Mesendoderm (in vitro differentiated cells): ENCODE data around the gene RABEP2.

ENCODE experiments used
- DNase-seq: peaks from one replicate; pipeline ENCODE4 v3.0.0; 2013
- H2AK5ac ChIP-seq: 2 replicates; pipeline ENCODE4 v1.6.1; 2013; ENCODE audit warnings: low read length, inconsistent platforms
- H2BK120ac ChIP-seq: 2 replicates; pipeline ENCODE4 v1.6.1; 2013; ENCODE audit warnings: low read depth, mild to moderate bottlenecking, low read length, moderate library complexity, mixed read lengths
- H2BK15ac ChIP-seq: replicated peaks from 2 replicates; pipeline ENCODE4 v1.6.1; 2013; ENCODE audit warnings: low read depth, mild to moderate bottlenecking, moderate library complexity
- H2BK5ac ChIP-seq: 2 replicates; pipeline ENCODE4 v1.6.1; 2013; ENCODE audit warnings: low read length, inconsistent platforms
- H3K18ac ChIP-seq: 2 replicates; pipeline ENCODE4 v1.6.1; 2013; ENCODE audit warnings: mild to moderate bottlenecking, low read length, mixed read lengths
- H3K23ac ChIP-seq: one replicate; pipeline ENCODE4 v1.6.1; 2013; ENCODE audit warnings: low read length
- H3K27ac ChIP-seq: 2 replicates; pipeline ENCODE4 v1.5.1; 2013; ENCODE audit warnings: low read depth, mild to moderate bottlenecking, inconsistent platforms, low read length, moderate library complexity
- H3K27me3 ChIP-seq: 2 replicates; pipeline ENCODE4 v1.6.1; 2013; ENCODE audit warnings: low read length, control low read depth, mild to moderate bottlenecking, inconsistent platforms; ENCODE audit not compliant: insufficient read depth, poor library complexity
- H3K36me3 ChIP-seq: 2 replicates; pipeline ENCODE4 v1.6.1; 2013; ENCODE audit warnings: low read length, inconsistent platforms; ENCODE audit not compliant: control insufficient read depth, insufficient read depth
- H3K4ac ChIP-seq: one replicate; pipeline ENCODE4 v1.6.1; 2013; ENCODE audit warnings: low read depth, mild to moderate bottlenecking, low read length, moderate library complexity
- H3K4me1 ChIP-seq: 2 replicates; pipeline ENCODE4 v1.6.1; 2013; ENCODE audit warnings: low read depth, low read length, inconsistent platforms; ENCODE audit not compliant: control insufficient read depth
- H3K4me2 ChIP-seq: 2 replicates; pipeline ENCODE4 v1.6.1; 2013; ENCODE audit warnings: low read length
- H3K4me3 ChIP-seq: 2 replicates; pipeline ENCODE4 v1.5.1; 2013; ENCODE audit warnings: mild to moderate bottlenecking, low read length
- H3K56ac ChIP-seq: one replicate; pipeline ENCODE4 v1.6.1; 2013; ENCODE audit warnings: low read length
- H3K79me1 ChIP-seq: 2 replicates; pipeline ENCODE4 v1.6.1; 2013; ENCODE audit warnings: low read length, inconsistent platforms
- H3K79me2 ChIP-seq: 2 replicates; pipeline ENCODE4 v1.6.1; 2013; ENCODE audit warnings: mild to moderate bottlenecking, low read length; ENCODE audit not compliant: control insufficient read depth, insufficient read depth
- H3K9ac ChIP-seq: 2 replicates; pipeline ENCODE4 v1.6.1; 2013; ENCODE audit warnings: low read length, inconsistent platforms
- H4K5ac ChIP-seq: one replicate; pipeline ENCODE4 v1.6.1; 2013; ENCODE audit warnings: low read length
- H4K8ac ChIP-seq: one replicate; pipeline ENCODE4 v1.6.1; 2013; ENCODE audit warnings: low read depth, mild to moderate bottlenecking, control low read depth, low read length, moderate library complexity
- WGBS: extraction: QIAGEN DNeasy Blood & Tissue Kit; methylation state at CpG from one replicate; pipeline ENCODE4 v1.1.7; 2013; ENCODE audit warnings: low lambda C conversion rate, missing lambda C conversion rate; ENCODE audit not compliant: insufficient coverage; ENCODE audit errors: extremely low coverage; 5-methylcytosine and 5-hydroxymethylcytosine counted together

The RABEP2 gene

DNA sequence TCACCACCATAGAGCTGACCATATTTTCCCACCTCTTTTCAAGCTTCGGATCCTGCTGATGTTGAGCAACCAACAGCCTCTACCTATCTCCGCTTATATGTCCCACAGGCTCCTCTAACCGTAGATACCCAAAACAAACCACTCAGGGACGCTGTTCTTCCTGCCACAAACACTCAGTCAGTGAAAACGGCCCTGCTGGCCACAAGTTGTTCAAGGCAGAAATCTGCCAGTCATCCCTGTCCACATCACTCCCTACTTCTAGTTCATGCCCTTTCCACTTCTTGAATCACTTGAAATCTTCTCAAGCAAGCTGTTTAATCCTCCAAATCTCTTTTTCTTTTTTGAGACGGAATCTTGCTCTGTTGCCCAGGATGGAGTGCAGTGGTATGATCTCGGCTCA is 7.9 kb downstream of the RABEP2 start:
- H3K79me2 ChIP-seq, result no peaks in the 10 kb centered on the region
- no peak for DNase-seq
- no peaks in the 10 kb centered on the region for H3K4me1 ChIP-seq
- no peaks in the 10 kb centered on the region for H3K79me1 ChIP-seq
- H3K27ac ChIP-seq, result no peak overlapping the region
- H4K5ac ChIP-seq, result no peak overlapping the region
- no peaks in the 10 kb centered on the region for H3K36me3 ChIP-seq
- no peak overlapping the region for H3K4me3 ChIP-seq
- no peak overlapping the region for H3K23ac ChIP-seq
- no peak overlapping the region for H3K56ac ChIP-seq
- H4K8ac ChIP-seq, result no peak overlapping the region
- no peak overlapping the region for H3K4me2 ChIP-seq
- H2BK5ac ChIP-seq, result no peak overlapping the region
- H3K18ac ChIP-seq, result no peak overlapping the region
- H2BK120ac ChIP-seq, result no peak overlapping the region
- H3K9ac ChIP-seq, result no peak overlapping the region
- no peak overlapping the region for H2BK15ac ChIP-seq
- H3K4ac ChIP-seq, result no peak overlapping the region
- H3K27me3 ChIP-seq, result no peaks in the 10 kb centered on the region
- WGBS, result no CpG with 5 or more reads among the region's 7 CpGs
- no peak overlapping the region for H2AK5ac ChIP-seq

DNA sequence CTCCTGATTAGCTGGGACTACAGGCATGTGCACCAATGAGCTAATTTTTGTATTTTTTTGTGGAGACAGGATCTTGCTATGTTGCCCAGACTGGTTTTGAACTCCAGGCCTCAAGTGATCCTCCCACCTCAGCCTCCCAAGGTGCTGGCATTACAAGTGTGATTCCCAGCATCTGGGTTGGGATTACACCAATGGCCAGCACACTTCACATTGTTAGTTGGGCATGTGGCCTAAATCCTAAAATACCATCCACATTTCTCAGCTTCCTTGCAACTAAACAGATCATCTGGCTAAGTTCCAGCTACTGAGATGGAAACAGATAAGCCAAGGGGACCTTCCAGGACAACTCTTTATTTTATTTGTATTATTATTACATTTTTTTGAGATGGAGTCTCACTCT is 9.9 kb downstream of the RABEP2 start:
- Histone ChIP-seq H3K27me3 (no peaks in the 10 kb centered on the region), H3K36me3 (no peaks in the 10 kb centered on the region), H4K5ac (no peak overlapping the region), H3K4me2 (no peak overlapping the region), H2BK15ac (no peak overlapping the region), H3K23ac (no peak overlapping the region), H3K4me1 (no peaks in the 10 kb centered on the region), H4K8ac (no peak overlapping the region), H3K27ac (no peak overlapping the region), H3K79me2 (no peaks in the 10 kb centered on the region), H3K4me3 (no peak overlapping the region), H2AK5ac (no peak overlapping the region), H3K4ac (no peak overlapping the region), H3K56ac (no peak overlapping the region), H2BK120ac (no peak overlapping the region), H3K18ac (no peak overlapping the region), H2BK5ac (no peak overlapping the region), H3K79me1 (no peaks in the 10 kb centered on the region), H3K9ac (no peak overlapping the region)
- DNase-seq, result no peak

GRCh38 chr16:28913946-28914724 is 10.9 kb downstream of the RABEP2 start:
- no CpG with 5 or more reads among the region's 29 CpGs for WGBS
- Histone ChIP-seq H4K8ac (no peak overlapping the region), H3K79me1 (no peaks in the 10 kb centered on the region), H3K4ac (no peak overlapping the region), H3K18ac (no peak overlapping the region), H3K27me3 (no peaks in the 10 kb centered on the region), H3K4me1 (no peaks in the 10 kb centered on the region), H2BK5ac (no peak overlapping the region), H3K23ac (no peak overlapping the region), H3K4me2 (no peak overlapping the region), H3K79me2 (no peaks in the 10 kb centered on the region), H3K27ac (no peak overlapping the region), H3K36me3 (no peaks in the 10 kb centered on the region), H3K4me3 (no peak overlapping the region), H2AK5ac (no peak overlapping the region), H2BK15ac (no peak overlapping the region), H4K5ac (no peak overlapping the region), H2BK120ac (no peak overlapping the region), H3K56ac (no peak overlapping the region), H3K9ac (no peak overlapping the region)
- DNase-seq, result no peak

DNA sequence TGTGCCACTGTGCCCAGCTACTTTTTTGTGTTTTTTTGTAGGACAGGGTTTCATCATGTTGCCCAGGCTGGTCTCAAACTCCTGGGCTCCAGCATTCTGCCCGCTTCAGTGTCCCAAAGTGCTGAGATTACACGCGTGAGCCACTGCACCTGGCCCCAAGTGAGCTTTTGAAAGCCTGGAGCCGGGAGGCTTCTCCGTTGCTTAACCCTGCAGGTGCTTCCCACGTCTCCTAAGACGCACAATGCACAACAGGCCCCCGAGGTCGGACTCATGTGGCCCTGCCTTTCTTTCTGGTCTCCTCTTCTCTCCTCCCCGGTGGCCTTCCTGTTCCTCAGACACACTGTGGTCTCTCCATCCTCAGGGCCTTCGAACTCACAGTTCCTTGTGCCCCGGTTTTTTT is 12.5 kb downstream of the RABEP2 start:
- Histone ChIP-seq H3K36me3 (no peaks in the 10 kb centered on the region), H3K4ac (no peak overlapping the region), H3K79me2 (no peaks in the 10 kb centered on the region), H4K5ac (no peak overlapping the region), H3K56ac (no peak overlapping the region), H2AK5ac (no peak overlapping the region), H3K4me3 (no peak overlapping the region), H3K27ac (no peak overlapping the region), H2BK15ac (no peak overlapping the region), H3K4me1 (no peaks in the 10 kb centered on the region), H3K23ac (no peak overlapping the region), H2BK120ac (no peak overlapping the region), H3K18ac (no peak overlapping the region), H3K9ac (no peak overlapping the region), H4K8ac (no peak overlapping the region), H3K27me3 (no peaks in the 10 kb centered on the region), H3K4me2 (no peak overlapping the region), H2BK5ac (no peak overlapping the region), H3K79me1 (no peaks in the 10 kb centered on the region)
- WGBS, result no CpG with 5 or more reads among the region's 12 CpGs
- DNase-seq, result no peak

- WGBS, result no CpG with 5 or more reads among the region's 19 CpGs
These were observed 14.7 kb downstream of the RABEP2 start for GRCh38 chr16:28910086-28911031.

More at GRCh38 chr16:28910086-28911031, 14.7 kb downstream of the RABEP2 start:
- no peak overlapping the region for H4K8ac ChIP-seq
- H2BK5ac ChIP-seq, result no peak overlapping the region
- H3K56ac ChIP-seq, result no peak overlapping the region
- no peak overlapping the region for H4K5ac ChIP-seq
- H2BK15ac ChIP-seq, result no peak overlapping the region
- no peak overlapping the region for H2BK120ac ChIP-seq
- no peaks in the 10 kb centered on the region for H3K27me3 ChIP-seq
- no peak overlapping the region for H3K18ac ChIP-seq
- no peaks in the 10 kb centered on the region for H3K36me3 ChIP-seq
- H3K4ac ChIP-seq, result no peak overlapping the region
- H3K9ac ChIP-seq, result no peak overlapping the region
- H3K79me1 ChIP-seq, result no peaks in the 10 kb centered on the region
- no peaks in the 10 kb centered on the region for H3K4me1 ChIP-seq
- H3K27ac ChIP-seq, result no peak overlapping the region
- no peaks in the 10 kb centered on the region for H3K79me2 ChIP-seq
- no peak overlapping the region for H2AK5ac ChIP-seq
- peak; percentile 9 for DNase-seq
- H3K4me3 ChIP-seq, result no peak overlapping the region
- no peak overlapping the region for H3K23ac ChIP-seq
- H3K4me2 ChIP-seq, result no peak overlapping the region
